Epithelial cell of proximal tubule (primary cell): ENCODE data around the gene ZGPAT. TPM values are rescaled to one million over a fixed set of nuclear protein-coding genes. Genes with fewer than 3 reads are reported as not detected.

Source experiments
- DNase-seq: peaks from one replicate; pipeline ENCODE4 v3.0.0-alpha.2; 2011; ENCODE audit warnings: low read depth
- H3K4me3 ChIP-seq: 2 replicates; pipeline ENCODE4 v1.5.1; 2011; ENCODE audit warnings: low read depth, mild to moderate bottlenecking, low read length
- CTCF ChIP-seq: conservative IDR thresholded peaks from 2 replicates; pipeline ENCODE4 v1.5.1; 2012; ENCODE audit warnings: low read depth, mild to moderate bottlenecking, low read length
- total RNA-seq: library from RNA; depleted of rRNA; stranded (reverse); fragments of >200 nt; gene quantifications from 2 replicates; pipeline ENCODE4 v1.2.3, GENCODE V29; 2015

The ZGPAT gene
- total RNA-seq, 1 donor from 2014 or later, result 36.5 TPM

- H3K4me3 ChIP-seq, result no peak overlapping the region
- no peak for DNase-seq
- TF ChIP-seq CTCF, result no peak
Measured at GRCh38 chr20:63755933-63756647, 48.3 kb downstream of the ZGPAT start.

- DNase-seq, result no peak
- no peak overlapping the region for H3K4me3 ChIP-seq
- TF ChIP-seq CTCF, result no peak
Measured at GRCh38 chr20:63756648-63756991, 48.8 kb downstream of the ZGPAT start.

- TF ChIP-seq CTCF, result no peak
- DNase-seq, result no peak
Measured at GRCh38 chr20:63758152-63758551, 50.3 kb downstream of the ZGPAT start.

GRCh38 chr20:63759377-63759901 is 51.6 kb downstream of the ZGPAT start:
- no peak for DNase-seq
- TF ChIP-seq CTCF, result no peak
- H3K4me3 ChIP-seq, result no peak overlapping the region

More at GRCh38 chr20:63758152-63758551, 50.3 kb downstream of the ZGPAT start:
- H3K4me3 ChIP-seq, result no peak overlapping the region

GRCh38 chr20:63765082-63765873 is 57.4 kb downstream of the ZGPAT start:
- no peak for TF ChIP-seq CTCF
- no peak for DNase-seq
- no peak overlapping the region for H3K4me3 ChIP-seq

GRCh38 chr20:63765902-63766301 is 58.1 kb downstream of the ZGPAT start:
- TF ChIP-seq CTCF, result no peak
- DNase-seq, result no peak
- H3K4me3 ChIP-seq, result no peak overlapping the region
